ENCODE results near the gene TOMM40.

GRCh38 chr19:44949550-44949949 is 58.5 kb downstream of the TOMM40 start:
- TF ChIP-seq, protein P1, sequence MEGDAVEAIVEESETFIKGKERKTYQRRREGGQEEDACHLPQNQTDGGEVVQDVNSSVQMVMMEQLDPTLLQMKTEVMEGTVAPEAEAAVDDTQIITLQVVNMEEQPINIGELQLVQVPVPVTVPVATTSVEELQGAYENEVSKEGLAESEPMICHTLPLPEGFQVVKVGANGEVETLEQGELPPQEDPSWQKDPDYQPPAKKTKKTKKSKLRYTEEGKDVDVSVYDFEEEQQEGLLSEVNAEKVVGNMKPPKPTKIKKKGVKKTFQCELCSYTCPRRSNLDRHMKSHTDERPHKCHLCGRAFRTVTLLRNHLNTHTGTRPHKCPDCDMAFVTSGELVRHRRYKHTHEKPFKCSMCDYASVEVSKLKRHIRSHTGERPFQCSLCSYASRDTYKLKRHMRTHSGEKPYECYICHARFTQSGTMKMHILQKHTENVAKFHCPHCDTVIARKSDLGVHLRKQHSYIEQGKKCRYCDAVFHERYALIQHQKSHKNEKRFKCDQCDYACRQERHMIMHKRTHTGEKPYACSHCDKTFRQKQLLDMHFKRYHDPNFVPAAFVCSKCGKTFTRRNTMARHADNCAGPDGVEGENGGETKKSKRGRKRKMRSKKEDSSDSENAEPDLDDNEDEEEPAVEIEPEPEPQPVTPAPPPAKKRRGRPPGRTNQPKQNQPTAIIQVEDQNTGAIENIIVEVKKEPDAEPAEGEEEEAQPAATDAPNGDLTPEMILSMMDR (IDR thresholded peaks at IDR 0.05 in 8 of 11, conservative IDR thresholded peaks at IDR 0.05 in 3 of 11) = no peak
- TF ChIP-seq POLR2AphosphoS5 (IDR thresholded peaks at IDR 0.05) (no peak), POLR2A (IDR thresholded peaks at IDR 0.05) (no peak)

All from spleen (tissue), 7 donors.